EH (cell line): Measurements from ENCODE around the gene GNG12.

ENCODE experiments used
- DNase-seq: peaks from one replicate; pipeline ENCODE4 v3.0.0-alpha.2; 2015; ENCODE audit warnings: low read depth

The GNG12 gene

GRCh38 chr1:67753776-67754525 is 79.3 kb downstream of the GNG12 start:
- DNase-seq = no peak

GRCh38 chr1:67752306-67752705 is 81.0 kb downstream of the GNG12 start:
- peak; percentile 50 for DNase-seq

GRCh38 chr1:67750691-67751054 is 82.6 kb downstream of the GNG12 start:
- no peak for DNase-seq

GRCh38 chr1:67749844-67750690 is 83.2 kb downstream of the GNG12 start:
- peak; percentile 90 for DNase-seq

GRCh38 chr1:67749263-67749843 is 83.9 kb downstream of the GNG12 start:
- no peak for DNase-seq

GRCh38 chr1:67748630-67749029 is 84.6 kb downstream of the GNG12 start:
- peak; percentile 84 for DNase-seq

- DNase-seq = peak; percentile 87
Measured at GRCh38 chr1:67747671-67748546, 85.4 kb downstream of the GNG12 start.

GRCh38 chr1:67745875-67746698 is 87.2 kb downstream of the GNG12 start:
- DNase-seq = peak; percentile 57

- no peak for DNase-seq
Measured at GRCh38 chr1:67743072-67743725, 90.1 kb downstream of the GNG12 start.

GRCh38 chr1:67741736-67742135 is 91.5 kb downstream of the GNG12 start:
- DNase-seq = no peak

- DNase-seq = no peak
Measured at GRCh38 chr1:67741121-67741520, 92.1 kb downstream of the GNG12 start.

- no peak for DNase-seq
Measured at GRCh38 chr1:67740543-67740942, 92.7 kb downstream of the GNG12 start.

- no peak for DNase-seq
Measured at GRCh38 chr1:67739361-67739760, 93.9 kb downstream of the GNG12 start.

- no peak for DNase-seq
Measured at GRCh38 chr1:67738401-67738800, 94.9 kb downstream of the GNG12 start.

GRCh38 chr1:67737875-67738274 is 95.4 kb downstream of the GNG12 start:
- DNase-seq = no peak

GRCh38 chr1:67736750-67737149 is 96.5 kb downstream of the GNG12 start:
- no peak for DNase-seq

- DNase-seq = peak; percentile 98
Measured at GRCh38 chr1:67735806-67736627, 97.2 kb downstream of the GNG12 start.

- peak; percentile 50 for DNase-seq
Measured at GRCh38 chr1:67735206-67735605, 98.1 kb downstream of the GNG12 start.

GRCh38 chr1:67734323-67734690 is 99.0 kb downstream of the GNG12 start:
- DNase-seq = no peak
